HepG2 (cell line): Measurements from ENCODE around the gene C1orf159. TPM values are rescaled to one million over a fixed set of nuclear protein-coding genes. Genes with fewer than 3 reads are reported as not detected.
A peak's percentile ranks its signal among the peaks of the same experiment; 100 is the strongest.

Experiments
- ATAC-seq: fragments of 200-7000 bp; cut with Tn5 transposase; 3 replicates; pipeline ENCODE4 v1.9.1; 2020; ENCODE audit warnings: mild to moderate bottlenecking, moderate library complexity
- BruUV-seq: library from RNA; stranded (reverse); fragments of 400-500 nt; replicated peaks from 2 replicates; lab custom pipeline; 2021; lab: Mats Ljungman, UMichigan
- CTCF ChIA-PET: fragments of 300-600 bp; formaldehyde crosslinking; extraction: SDS; loops from one replicate; lab custom pipeline; 2021; ENCODE audit warnings: low total read pairs, inconsistent platforms, low intra/inter-chr PET ratio; lab: Yijun Ruan, JAX
- POLR2A ChIA-PET: fragments of 350-600 bp; sonication (Branson Sonifier 250); formaldehyde crosslinking; loops from one replicate; lab custom pipeline; 2020; ENCODE audit warnings: antibody characterized with exemption, inconsistent platforms; lab: Yijun Ruan, JAX
- DNase-seq: peaks from one replicate; pipeline ENCODE4 v3.0.0-alpha.2; 2015; ENCODE audit warnings: low spot score
- FAIRE-seq: peaks from 3 replicates; lab custom pipeline; 2011; peaks lifted over from hg19 to GRCh38; lab: Jason Lieb, UNC
- H2AFZ ChIP-seq: one replicate; pipeline ENCODE4 v1.6.1; 2011; ENCODE audit warnings: low read length, inconsistent platforms
- H3K27ac ChIP-seq: fragments of 300-600 bp; 3 replicates; pipeline ENCODE4 v1.8.0; 2011; ENCODE audit warnings: mixed run types, mild to moderate bottlenecking, mixed read lengths, low read length, inconsistent platforms; ENCODE audit not compliant: insufficient read depth; ENCODE audit errors: extremely low read length
- H3K27me3 ChIP-seq, 2 experiments: fragments of 200-600 bp in 1 of 2; 2 replicates in 1 of 2; 3 replicates in 1 of 2; pipeline versions ENCODE4 v1.6.0 to v1.8.0; 2011; ENCODE audit warnings: low read length in 2 of 2, mild to moderate bottlenecking in 2 of 2, moderate library complexity in 2 of 2, inconsistent platforms in 1 of 2; ENCODE audit not compliant: insufficient read depth in 2 of 2, control insufficient read depth in 1 of 2
- H3K36me3 ChIP-seq, 2 experiments: fragments of 200-600 bp in 1 of 2; replicated peaks in 1 of 2; 2 replicates in 1 of 2; 3 replicates in 1 of 2; pipeline versions ENCODE4 v1.5.1 to v1.8.0; 2011; ENCODE audit warnings: low read length in 2 of 2, inconsistent platforms in 1 of 2; ENCODE audit not compliant: insufficient read depth in 2 of 2, control insufficient read depth in 1 of 2
- H3K4me1 ChIP-seq: 2 replicates; pipeline ENCODE4 v1.5.1; 2012; ENCODE audit warnings: low read length, inconsistent platforms; ENCODE audit not compliant: insufficient read depth
- H3K4me2 ChIP-seq: 2 replicates; pipeline ENCODE4 v1.6.0; 2011; ENCODE audit warnings: low read depth, low read length, inconsistent platforms
- H3K4me3 ChIP-seq, 3 experiments: fragments of 200-600 bp in 1 of 3; sonication (generic), shearing (Covaris generic) in 1 of 3; replicated peaks in 1 of 3; 2 replicates each; pipeline ENCODE4 v1.5.1; 2011 to 2016; ENCODE audit warnings: low read length in 3 of 3, inconsistent platforms in 2 of 3, low read depth in 2 of 3, mild to moderate bottlenecking in 2 of 3, control low read depth in 1 of 3, mixed read lengths in 1 of 3; ENCODE audit not compliant: insufficient read depth in 1 of 3
- H3K79me2 ChIP-seq: one replicate; pipeline ENCODE4 v1.6.1; 2011; ENCODE audit warnings: low read length, inconsistent platforms; ENCODE audit not compliant: insufficient read depth
- H3K9ac ChIP-seq: 2 replicates; pipeline ENCODE4 v1.6.0; 2011; ENCODE audit warnings: mild to moderate bottlenecking, low read depth, low read length, inconsistent platforms; ENCODE audit not compliant: insufficient read depth
- H3K9me3 ChIP-seq: 2 replicates; pipeline ENCODE4 v1.5.1; 2012; ENCODE audit warnings: mild to moderate bottlenecking, low read length
- H4K20me1 ChIP-seq: 2 replicates; pipeline ENCODE4 v1.6.0; 2011; ENCODE audit warnings: inconsistent platforms, mild to moderate bottlenecking, low read length, moderate library complexity; ENCODE audit not compliant: insufficient read depth
- AGO1 ChIP-seq: fragments of 200-400 bp; formaldehyde crosslinking; IDR thresholded peaks from 2 replicates; pipeline ENCODE4 v1.6.1; 2017; ENCODE audit warnings: mild to moderate bottlenecking, low read depth, low read length, moderate library complexity; ENCODE audit not compliant: poor library complexity, severe bottlenecking
- AGO2 ChIP-seq: fragments of 200-400 bp; formaldehyde crosslinking; optimal IDR thresholded peaks from 2 replicates; pipeline ENCODE3; 2017; ENCODE audit warnings: mild to moderate bottlenecking, low read depth, low read length, moderate library complexity
- AKAP8 ChIP-seq: sonication (generic); formaldehyde crosslinking; IDR thresholded peaks from 2 replicates; pipeline ENCODE4 v1.5.1; 2020; ENCODE audit warnings: mild to moderate bottlenecking, missing genetic modification reagents
- ATF7 ChIP-seq, 2 experiments: fragments of 450-650 bp in 1 of 2; sonication (generic) in 1 of 2; formaldehyde crosslinking in 1 of 2; IDR thresholded peaks; 2 replicates each; pipeline versions ENCODE4 v1.4.0 to v1.6.1; 2016 to 2020; ENCODE audit warnings: antibody characterized with exemption in 1 of 2, mild to moderate bottlenecking in 1 of 2, missing genetic modification reagents in 1 of 2
- HNRNPL ChIP-seq: fragments of 200-400 bp; formaldehyde crosslinking; IDR thresholded peaks from 2 replicates; pipeline ENCODE4 v1.6.1; 2017; ENCODE audit warnings: mild to moderate bottlenecking, low read depth, low read length
- KDM2A ChIP-seq: sonication (generic); formaldehyde crosslinking; IDR thresholded peaks from 2 replicates; pipeline ENCODE4 v1.4.0; 2020; ENCODE audit warnings: low read depth, missing genetic modification reagents, borderline replicate concordance
- MIXL1 ChIP-seq: IDR thresholded peaks from 2 replicates; pipeline ENCODE4 v1.6.1; 2016
- ZC3H13 ChIP-seq: sonication (generic); formaldehyde crosslinking; IDR thresholded peaks from 2 replicates; pipeline ENCODE4 v1.8.1; 2023; ENCODE audit warnings: mild to moderate bottlenecking, missing genetic modification reagents, moderate library complexity
- WGBS: methylation state at CpG from one replicate; pipeline ENCODE4 v1.1.6; 2017; ENCODE audit warnings: low lambda C conversion rate; 5-methylcytosine and 5-hydroxymethylcytosine counted together
- in situ Hi-C: cut with HindIII; loops from 2 replicates; pipeline ENCODE4 v1.10.0; 2017; ENCODE audit warnings: low pct_unique_long_range_greater_than_20kb; ENCODE audit not compliant: extremely low pct_ligation_motif_present
- intact Hi-C: fragments of 100-400 bp; cut with micrococcal nuclease; formaldehyde crosslinking; loops from one replicate; pipeline ENCODE4 v1.10.0; 2022; ENCODE audit not compliant: unreplicated experiment
- polyA plus RNA-seq, 8 experiments: library from polyadenylated mRNA; depleted of rRNA in 3 of 8; stranded (reverse) in 7 of 8; unstranded in 1 of 8; fragments of >200 nt; fragmentation: Illumina TruSeq in 4 of 8; extraction: Trizol in 4 of 8; gene quantifications; 2 replicates each; pipeline versions ENCODE4 v1.2.1 to v1.2.3, GENCODE V29; 2011 to 2016; ENCODE audit warnings: low read depth in 4 of 8, missing spikeins in 1 of 8, mixed read lengths in 1 of 8; ENCODE audit not compliant: insufficient read depth in 1 of 8
- total RNA-seq, 5 experiments: library from RNA; depleted of rRNA; stranded (reverse); fragments of >200 nt; fragmentation: Illumina TruSeq; extraction: Trizol; gene quantifications; 2 replicates each; pipeline ENCODE4 v1.2.3, GENCODE V29; 2016; ENCODE audit warnings: low read depth in 1 of 5
- TF ChIP-seq, protein P1 (sequence below): sonication (generic); formaldehyde crosslinking; IDR thresholded peaks from 2 replicates; pipeline ENCODE4 v1.4.0; 2020; ENCODE audit warnings: missing genetic modification reagents

Gene C1orf159
- total and polyA plus RNA-seq, 2 of the 13 experiments (the other 11 are each of a cell fraction or from before 2014, with no cell fraction given) = 3.8 to 6.7 TPM

DNA sequence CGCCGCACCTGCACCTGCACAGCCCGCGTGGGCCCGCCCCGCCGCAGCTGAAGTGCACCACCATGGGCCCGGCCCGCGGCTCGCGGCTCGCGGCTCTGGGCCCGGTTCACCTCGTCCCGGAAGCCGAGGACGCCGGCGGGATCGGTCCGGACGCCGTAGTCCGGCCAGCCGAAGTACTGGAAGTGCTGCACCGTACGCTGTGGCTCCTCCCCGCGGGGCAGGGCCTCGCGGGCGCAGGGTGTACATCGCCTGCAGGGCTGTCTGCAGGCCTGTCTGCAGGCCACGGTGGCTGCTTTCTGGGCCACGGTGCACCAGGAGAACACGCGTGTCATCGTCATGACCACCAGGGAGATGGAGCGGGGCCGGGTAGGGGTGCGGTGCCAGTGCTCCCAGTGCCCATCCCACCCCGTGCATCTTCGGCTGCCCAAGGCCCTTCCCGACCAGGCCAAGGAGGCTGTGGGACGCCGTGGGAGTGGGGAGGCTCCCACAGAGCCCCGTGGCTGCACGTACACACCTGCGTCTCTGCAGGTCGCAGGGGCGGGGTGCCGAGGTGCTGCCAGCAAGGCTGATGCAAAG lies 48.5 kb downstream of the C1orf159 start:
- no peaks in the 10 kb centered on the region for H3K9me3 ChIP-seq
- ChIA-PET POLR2A (interaction anchor here (1.0 to 1.1 kb wide), 2 partner anchors 8 to 12 kb away, joined by 3 read pairs; no protein-coding TSS in a partner anchor), CTCF (no interaction called here)
- no TSS peak for BruUV-seq
- in situ Hi-C loops (no loop called here), intact Hi-C loops (no loop called here)
- H3K4me1 ChIP-seq = peaks cover 58% of the 10 kb centered on the region
- no peaks in the 10 kb centered on the region for H3K79me2 ChIP-seq
- no peaks in the 10 kb centered on the region for H4K20me1 ChIP-seq
- DNase-seq = no peak
- TF ChIP-seq MIXL1 (CRISPR knock-in tag) (no peak), HNRNPL (peak; percentile 55; the same call in 1 of the 2 replicates)
- no peak overlapping the region for H3K9ac ChIP-seq
- ATAC-seq = no peak
- H2AFZ ChIP-seq = no peak overlapping the region
- peaks cover 8 to 30% of the 10 kb centered on the region in 2 experiments; a peak in 4 of 5 replicates for H3K27me3 ChIP-seq
- H3K4me2 ChIP-seq = no peak overlapping the region
- H3K27ac ChIP-seq = no peak overlapping the region
- no peak overlapping the region for H3K4me3 ChIP-seq
- WGBS = 80% methylated on average over 5 of the region's 54 CpGs
- H3K36me3 ChIP-seq = no peaks in the 10 kb centered on the region
- no peak for FAIRE-seq

GRCh38 chr1:1066403-1067283 lies 49.2 kb downstream of the C1orf159 start:
- 24% methylated on average over 9 of the region's 27 CpGs for WGBS
- ATAC-seq (no peak), FAIRE-seq (no peak), DNase-seq (no peak)
- no peak overlapping the region for H2AFZ ChIP-seq
- H3K27ac ChIP-seq = no peak overlapping the region
- POLR2A ChIA-PET = interaction anchor here (1.0 kb wide), 1 partner anchor 13 kb away, joined by 3 read pairs; no protein-coding TSS in a partner anchor
- no peaks in the 10 kb centered on the region for H3K9me3 ChIP-seq
- no peak overlapping the region for H3K9ac ChIP-seq
- in situ Hi-C loops = no loop called here
- no peak overlapping the region for H3K4me2 ChIP-seq
- H3K4me3 ChIP-seq = no peak overlapping the region
- peaks cover 6 to 22% of the 10 kb centered on the region in 2 experiments; a peak in 4 of 5 replicates for H3K27me3 ChIP-seq
- no TSS peak for BruUV-seq
- H3K36me3 ChIP-seq = no peaks in the 10 kb centered on the region
- intact Hi-C loops = no loop called here
- H3K79me2 ChIP-seq = no peaks in the 10 kb centered on the region
- no peaks in the 10 kb centered on the region for H4K20me1 ChIP-seq
- H3K4me1 ChIP-seq = peaks cover 53% of the 10 kb centered on the region
- CTCF ChIA-PET = no interaction called here
- TF ChIP-seq AKAP8 (CRISPR knock-in tag) (peak; percentile 39; the same call in 1 of the 2 replicates), AGO2 (peak; percentile 61), ZC3H13 (CRISPR knock-in tag) (peak; percentile 45; the same call in 1 of the 2 replicates), KDM2A (0 out of 2 replicates have a peak, but pooled peaks have one; percentile 51), AGO1 (peak; percentile 97), ATF7 (IDR thresholded peaks at IDR 0.05) (no peak), ATF7 (CRISPR knock-in tag; IDR thresholded peaks at IDR 0.05) (no peak)
- TF ChIP-seq, protein P1, sequence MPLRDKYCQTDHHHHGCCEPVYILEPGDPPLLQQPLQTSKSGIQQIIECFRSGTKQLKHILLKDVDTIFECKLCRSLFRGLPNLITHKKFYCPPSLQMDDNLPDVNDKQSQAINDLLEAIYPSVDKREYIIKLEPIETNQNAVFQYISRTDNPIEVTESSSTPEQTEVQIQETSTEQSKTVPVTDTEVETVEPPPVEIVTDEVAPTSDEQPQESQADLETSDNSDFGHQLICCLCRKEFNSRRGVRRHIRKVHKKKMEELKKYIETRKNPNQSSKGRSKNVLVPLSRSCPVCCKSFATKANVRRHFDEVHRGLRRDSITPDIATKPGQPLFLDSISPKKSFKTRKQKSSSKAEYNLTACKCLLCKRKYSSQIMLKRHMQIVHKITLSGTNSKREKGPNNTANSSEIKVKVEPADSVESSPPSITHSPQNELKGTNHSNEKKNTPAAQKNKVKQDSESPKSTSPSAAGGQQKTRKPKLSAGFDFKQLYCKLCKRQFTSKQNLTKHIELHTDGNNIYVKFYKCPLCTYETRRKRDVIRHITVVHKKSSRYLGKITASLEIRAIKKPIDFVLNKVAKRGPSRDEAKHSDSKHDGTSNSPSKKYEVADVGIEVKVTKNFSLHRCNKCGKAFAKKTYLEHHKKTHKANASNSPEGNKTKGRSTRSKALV (CRISPR knock-in tag) = no peak
